NCI-H345 treated with DMSO at 0.1 percent for 48 hours (cell line): ENCODE results near the gene CXorf51B.
"Not testable (repeated sequence)": the region's sequence is repeated elsewhere in the genome, so short reads cannot be mapped to it uniquely, and the experiment has no call there.

Experiments
- DNase-seq: peaks from one replicate; lab custom pipeline; 2025; ENCODE audit not compliant: unreplicated experiment; lab: John Stamatoyannopoulos, UW

Gene CXorf51B

DNA sequence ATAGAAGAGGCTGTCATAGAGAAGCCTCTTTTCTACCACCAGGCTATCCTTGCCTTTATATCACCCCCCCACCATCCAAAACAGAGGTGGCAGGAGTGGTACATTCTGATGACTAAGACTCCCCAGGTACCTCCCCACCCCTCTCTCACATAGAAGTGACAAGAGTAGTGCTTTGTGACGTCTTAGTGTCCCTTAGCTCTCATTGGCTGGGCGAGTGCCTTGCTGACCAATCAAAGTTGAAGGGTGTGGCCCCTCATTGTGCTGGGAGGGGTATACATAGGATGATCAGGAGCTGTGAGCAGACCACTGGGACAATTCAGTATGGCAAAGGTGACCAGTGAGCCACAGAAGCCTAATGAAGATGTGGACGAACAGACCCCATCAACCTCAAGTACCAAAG is at the start of gene CXorf51B:
TSS of gene CXorf51B (plus strand) at position 301 of the 400 bp plus-strand sequence. CDS start at position 322, 21 bp downstream.
- not testable (repeated sequence) for DNase-seq

DNA sequence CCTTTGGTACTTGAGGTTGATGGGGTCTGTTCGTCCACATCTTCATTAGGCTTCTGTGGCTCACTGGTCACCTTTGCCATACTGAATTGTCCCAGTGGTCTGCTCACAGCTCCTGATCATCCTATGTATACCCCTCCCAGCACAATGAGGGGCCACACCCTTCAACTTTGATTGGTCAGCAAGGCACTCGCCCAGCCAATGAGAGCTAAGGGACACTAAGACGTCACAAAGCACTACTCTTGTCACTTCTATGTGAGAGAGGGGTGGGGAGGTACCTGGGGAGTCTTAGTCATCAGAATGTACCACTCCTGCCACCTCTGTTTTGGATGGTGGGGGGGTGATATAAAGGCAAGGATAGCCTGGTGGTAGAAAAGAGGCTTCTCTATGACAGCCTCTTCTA is 5.1 kb downstream of the CXorf51B start, which contains the start of gene CXorf51A:
TSS of gene CXorf51A (minus strand) at position 101 of the 400 bp plus-strand sequence. CDS start at position 80, 21 bp downstream.
- not testable (repeated sequence) for DNase-seq

GRCh38 chrX:146831994-146832393 is 22.4 kb downstream of the CXorf51B start:
- no peak for DNase-seq

GRCh38 chrX:146854281-146854680 is 44.7 kb downstream of the CXorf51B start:
- no peak for DNase-seq
